Stimulated activated CD4-positive, alpha-beta T cell treated with anti-CD3 and anti-CD28 coated beads, Interleukin-4, amount 100 ng/mL, for 4 hours (primary cell): ENCODE results near the gene KCNN4.

Source experiments
- DNase-seq, 2 experiments: peaks; one replicate each; pipeline ENCODE4 v3.0.0-alpha.2; 2020

KCNN4 gene

DNA sequence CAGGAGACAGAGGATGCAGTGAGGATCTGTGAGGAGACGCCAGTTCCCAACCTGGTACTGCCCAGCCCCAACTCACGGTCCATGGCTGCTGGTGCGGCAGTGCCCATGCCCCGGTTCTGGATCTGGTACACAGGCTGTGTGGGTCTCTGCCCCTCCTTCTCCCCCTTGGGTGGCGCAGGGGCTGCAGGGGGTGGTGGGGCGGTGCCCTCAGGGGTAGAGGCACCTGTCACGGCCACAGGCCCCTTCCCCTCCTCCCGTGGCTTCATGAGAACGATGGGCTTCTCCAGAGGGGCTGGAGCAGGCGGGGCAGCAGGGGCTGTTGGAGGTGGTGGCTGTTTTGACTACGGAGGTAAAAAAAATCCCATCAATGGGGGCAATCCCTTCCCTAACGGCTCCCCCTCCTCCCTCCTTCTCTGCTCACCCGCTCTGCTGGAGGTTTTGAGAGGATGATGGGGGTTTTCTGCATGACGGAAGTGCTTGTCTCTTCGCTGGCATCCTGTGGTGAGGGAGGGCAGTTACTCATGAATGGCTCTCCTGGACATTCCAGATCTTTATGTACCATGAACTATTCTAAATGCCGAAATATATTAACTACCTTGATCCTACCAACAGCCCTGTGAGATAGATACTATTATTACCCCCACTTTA, 33.1 kb downstream of the KCNN4 start:
- DNase-seq: no peak

DNA sequence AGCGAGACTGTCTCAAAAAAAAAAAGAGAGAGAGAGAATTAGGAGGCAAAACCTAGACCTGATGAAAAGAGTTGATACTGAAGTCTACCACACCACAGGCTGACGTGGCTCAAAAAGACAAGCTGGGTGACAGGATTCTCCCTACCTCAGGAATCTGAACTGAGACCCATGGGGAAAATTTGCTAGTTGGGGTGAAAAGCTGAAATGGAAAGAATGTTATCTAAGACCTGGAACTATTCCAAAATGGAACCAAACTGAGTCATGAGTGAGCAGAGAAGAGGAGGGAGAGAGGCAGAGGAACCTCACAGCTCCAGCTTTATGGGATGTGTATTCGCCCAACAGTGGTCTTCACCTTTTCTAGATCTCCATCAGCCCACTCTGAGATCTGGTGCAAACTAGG, 37.7 kb downstream of the KCNN4 start:
- no peak for DNase-seq

DNA sequence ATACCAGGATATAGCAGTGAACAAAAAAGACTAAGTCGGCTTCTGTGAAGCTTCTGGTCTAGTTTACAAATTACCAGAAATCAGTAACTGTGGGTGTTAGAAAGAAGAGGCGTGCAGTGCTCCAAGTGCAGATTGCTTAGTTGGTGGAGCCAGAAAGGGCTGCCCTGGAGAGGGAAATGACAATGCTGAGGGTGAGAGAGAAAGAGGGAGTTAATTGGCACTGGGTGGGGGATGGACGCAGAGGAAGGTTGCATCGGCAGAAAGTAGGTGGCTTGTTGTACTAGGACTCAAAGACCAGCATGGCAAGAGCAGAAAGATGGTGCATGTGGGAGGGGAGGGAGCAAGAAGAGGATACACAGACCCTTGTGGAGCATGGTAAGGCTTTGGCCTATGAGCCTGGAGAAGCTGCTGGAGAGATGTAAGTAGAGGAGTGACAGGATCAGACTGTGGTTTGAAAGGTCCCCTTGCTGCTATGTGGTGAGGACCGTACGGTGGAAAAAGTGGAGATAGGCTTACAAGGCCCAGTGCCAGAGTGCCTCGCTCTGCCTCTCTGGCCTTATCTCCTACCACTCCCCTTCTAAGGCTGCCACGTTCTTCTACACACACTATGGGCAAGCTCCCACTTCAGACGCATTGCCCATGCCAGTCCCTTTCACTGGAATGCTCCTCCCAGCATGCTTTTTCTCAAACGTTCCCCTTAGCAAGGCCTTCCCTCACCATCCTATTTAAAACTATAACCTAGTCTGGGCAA, 39.5 kb downstream of the KCNN4 start:
- no peak for DNase-seq

DNA sequence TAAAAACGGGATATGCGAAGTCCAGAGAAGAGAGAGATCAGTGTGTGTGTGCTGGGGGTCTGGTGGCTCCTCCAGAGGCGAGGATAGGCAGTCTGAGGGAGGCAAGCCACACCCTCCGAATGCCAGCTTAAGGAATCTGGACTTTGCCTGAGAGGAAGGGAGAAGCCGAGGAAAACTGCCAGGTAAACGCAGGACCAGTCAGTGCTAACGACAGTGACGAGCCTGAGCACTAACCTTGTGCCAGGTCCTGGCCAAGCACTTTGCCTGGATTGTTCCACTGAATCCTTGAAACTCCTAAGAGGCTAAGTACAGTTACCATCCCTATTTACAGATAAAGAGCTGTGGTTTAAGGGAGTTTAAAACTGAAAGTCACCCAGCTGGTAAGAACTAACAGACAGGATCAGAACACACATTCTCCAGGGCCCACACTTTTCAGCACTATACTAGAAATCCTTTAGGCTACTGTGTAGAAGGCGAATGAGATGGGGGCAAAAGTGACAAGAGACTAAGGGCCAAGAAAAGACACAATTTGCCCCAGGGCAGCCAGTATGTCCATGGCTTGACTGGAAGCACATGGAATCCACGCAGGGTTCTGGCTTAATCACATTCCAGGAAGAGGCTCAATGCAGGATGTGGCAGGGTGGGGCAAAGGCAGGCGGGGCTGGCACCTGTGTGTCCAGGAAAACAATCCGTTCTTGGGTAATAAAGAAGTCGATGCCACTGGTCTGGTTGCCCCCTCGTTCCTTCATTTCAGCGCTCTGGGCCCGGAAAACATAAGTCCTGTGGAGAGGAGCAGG, 41.1 kb downstream of the KCNN4 start:
- DNase-seq: no peak

DNA sequence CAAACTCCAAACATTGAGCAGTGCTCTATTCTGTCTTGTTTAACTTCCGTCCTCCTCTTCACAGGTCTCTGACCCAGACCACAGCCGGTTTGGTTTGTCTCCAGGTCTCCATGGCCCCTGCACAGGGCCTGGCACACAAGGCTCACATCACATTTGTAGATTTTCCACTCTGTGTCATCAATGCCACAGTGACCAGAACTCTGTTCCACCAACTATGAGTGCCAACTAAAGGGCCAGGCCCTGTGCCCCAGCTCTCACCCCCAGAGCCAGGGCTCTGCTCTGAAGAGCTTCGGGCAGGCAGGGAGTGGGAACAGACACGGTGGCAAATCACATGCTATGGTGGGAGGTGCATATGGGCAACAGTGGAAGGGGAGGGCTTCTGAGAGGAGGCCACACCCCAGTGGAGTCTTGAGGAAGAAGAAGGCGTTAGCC, 42.0 kb downstream of the KCNN4 start:
- no peak for DNase-seq

DNA sequence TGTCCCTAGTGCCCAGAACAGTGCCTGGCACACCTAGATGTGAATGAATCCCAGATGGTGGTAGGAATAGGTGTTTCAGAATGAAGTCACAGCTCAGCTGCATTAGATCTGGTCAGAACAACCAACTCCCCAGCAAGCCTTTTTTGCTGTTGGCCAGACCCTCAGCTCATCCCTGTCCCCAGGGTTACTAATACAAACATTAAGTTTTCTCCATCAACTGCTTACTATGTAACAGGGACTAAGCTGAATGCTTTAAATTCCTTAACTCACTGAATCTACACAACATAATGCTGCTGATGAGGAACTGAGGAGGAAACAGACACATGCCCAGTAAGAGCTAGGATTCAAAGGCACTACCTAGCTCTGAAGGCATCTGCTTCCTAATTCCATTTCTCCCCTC, 44.8 kb downstream of the KCNN4 start:
- DNase-seq: no peak

DNA sequence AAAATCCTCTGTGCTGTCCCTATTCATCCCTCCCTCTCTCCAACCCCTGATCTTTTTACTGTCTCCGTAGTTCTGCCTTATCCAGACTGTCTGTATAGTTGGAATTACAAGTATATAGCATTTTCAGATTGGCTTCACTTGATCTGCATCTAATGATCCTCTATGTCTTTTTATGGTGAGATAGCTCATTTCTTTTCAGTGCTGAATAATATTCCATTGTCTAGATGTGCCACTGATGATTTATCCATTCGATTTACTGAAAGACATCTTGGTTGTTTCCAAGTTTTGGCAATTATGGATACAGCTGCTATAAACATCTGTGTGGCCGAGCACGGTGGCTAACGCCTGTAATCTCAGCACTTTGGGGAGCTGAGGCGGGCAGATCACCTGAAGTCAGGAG, 45.8 kb downstream of the KCNN4 start:
- DNase-seq: no peak

DNA sequence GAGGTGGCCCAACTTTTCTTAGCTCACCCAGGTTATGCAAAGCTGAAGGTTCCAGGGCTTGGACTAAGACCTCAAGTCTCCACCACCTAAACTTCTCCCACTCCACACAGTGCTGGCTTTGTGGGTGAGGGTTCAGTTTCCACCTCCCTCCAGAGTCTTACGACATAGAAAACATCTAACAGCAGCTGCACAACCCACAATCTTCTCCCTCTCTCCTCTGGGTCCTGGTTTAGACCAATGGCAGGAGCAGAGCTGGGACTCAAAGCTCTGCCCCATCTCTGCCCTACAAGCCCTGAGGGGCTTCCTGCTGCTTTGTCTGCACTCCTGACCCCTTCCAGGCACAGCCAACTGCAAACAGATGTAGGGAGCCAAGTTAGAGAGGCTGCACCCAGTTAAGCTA, 48.9 kb downstream of the KCNN4 start:
- no peak for DNase-seq

DNA sequence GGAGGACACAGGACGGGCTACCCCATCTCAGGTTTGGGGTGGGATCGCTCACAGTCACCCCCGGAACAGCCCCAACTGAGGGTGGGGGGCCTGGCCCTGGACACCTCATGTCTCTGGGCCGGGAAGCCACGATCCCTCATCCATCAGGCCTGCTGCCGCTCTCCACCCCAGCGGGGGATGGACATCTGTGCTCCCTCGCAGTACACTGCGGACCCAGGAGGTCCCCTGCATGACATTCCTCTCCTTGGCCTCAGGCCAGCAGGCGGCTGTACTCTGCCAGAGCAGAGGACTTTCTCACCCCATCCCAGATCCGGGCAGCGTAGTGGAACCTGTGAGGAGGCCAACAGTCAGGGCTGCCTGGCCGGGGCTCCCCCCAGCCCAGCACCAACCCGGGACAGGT, 49.4 kb downstream of the KCNN4 start:
- no peak for DNase-seq

DNA sequence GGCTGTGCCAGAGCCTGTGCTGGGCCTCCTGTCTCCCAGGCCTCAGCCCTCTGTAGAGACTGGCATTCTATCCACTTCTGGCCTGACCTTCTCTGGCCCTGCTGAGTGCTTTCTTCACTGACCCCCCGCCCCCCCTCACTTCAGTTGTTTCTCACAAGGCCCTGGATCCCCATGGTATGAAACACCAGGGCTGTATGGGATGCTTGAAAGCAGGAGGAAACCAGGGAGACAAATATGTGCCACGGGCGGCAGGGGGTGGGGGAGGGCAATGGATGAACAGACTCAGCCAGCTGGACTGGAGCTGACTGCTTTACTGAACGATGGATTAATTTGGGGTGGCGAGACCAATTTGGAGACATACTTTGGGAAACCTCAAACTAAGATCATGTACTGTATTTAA, 50.9 kb downstream of the KCNN4 start:
- no peak for DNase-seq

DNA sequence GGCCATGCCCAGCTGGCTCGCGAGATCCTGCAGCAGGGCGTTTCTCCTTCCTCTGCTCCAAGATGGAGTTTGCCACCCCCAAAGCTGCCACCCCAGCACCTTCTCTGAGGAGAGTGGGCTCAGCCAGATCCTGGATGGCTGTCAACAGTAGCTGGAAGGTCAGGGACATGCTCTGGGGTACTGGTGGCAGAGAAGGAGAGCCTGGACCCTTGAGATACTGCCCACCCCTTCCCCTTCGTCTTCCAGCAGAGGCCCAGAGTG, 53.2 kb downstream of the KCNN4 start:
- DNase-seq: no peak

DNA sequence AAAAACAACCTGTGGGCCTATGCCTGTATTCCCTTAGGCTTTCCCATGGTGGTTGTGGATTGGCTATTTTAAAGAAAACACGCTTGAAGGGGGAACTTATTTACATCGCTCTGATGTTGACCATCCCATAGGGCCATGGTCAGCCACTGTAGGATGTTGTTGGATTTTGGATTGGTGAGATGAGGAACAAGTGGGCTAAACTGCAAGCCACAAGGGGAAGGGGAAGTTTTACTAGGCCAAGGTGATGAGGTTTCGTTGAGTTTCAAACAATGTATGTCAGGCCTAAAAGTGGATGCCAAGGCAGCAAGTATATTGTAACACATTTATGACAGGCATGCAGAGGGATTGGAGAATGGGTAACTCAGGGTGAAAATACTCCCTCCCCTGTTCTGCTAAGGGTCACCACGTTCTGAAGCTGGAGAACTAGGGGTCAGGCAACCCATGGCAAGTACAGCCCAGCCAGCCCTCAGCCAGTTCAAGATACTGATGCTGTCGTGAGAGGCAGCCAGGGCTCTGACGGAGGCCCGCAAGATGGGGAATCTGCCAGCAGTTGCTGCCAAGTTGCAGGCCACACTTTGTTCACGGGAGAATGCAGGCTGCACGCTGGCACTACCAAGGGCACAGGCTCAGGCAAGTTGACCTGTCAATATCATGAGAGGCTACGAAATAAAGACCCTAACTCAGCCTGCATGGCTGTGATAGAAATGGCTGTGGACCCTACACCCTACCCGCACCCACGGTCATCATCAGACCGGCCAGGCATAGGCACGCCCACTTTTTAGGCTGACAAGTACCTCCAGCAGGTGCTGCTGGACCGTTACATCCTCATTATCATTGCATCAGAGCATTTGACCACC, 53.8 kb downstream of the KCNN4 start:
- no peak for DNase-seq

DNA sequence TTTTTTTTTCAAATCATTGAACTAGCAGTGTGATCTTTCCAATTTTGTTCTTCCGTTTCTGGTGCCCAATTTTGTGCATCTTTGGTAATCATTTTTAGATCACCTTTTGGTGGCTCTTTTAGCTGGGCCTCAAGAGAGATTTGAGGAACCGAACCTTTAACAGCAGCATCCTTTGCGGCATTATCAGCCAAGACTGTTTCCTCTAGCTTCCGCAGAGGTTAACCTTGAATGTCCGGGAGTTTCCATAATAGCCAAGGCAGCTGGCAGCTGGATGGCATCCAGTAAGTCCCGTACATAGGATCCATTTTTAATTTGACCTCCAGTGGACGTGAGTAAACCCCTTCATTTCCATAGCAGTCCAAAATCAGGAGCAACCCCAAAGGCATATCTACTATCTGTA, 55.3 kb downstream of the KCNN4 start:
- no peak for DNase-seq

DNA sequence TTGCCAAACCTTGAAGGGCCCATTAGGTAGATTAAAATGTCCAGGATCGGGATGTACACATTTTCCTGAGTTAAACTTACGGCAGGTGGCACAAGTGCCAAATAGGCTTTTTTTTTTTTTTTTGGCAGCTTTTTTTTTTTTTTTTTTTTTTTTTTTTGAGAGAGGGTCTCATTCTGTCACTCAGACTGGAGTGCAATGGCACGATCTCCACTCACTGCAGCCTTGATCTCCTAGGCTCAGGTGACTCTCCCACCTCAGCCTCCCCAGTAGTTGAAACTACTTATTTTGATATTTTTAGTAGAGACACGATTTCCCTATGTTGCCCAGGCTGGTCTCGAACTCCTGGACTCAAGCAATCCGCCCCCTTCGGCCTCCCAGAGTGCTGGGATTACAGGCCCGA, 55.9 kb downstream of the KCNN4 start:
- no peak for DNase-seq

DNA sequence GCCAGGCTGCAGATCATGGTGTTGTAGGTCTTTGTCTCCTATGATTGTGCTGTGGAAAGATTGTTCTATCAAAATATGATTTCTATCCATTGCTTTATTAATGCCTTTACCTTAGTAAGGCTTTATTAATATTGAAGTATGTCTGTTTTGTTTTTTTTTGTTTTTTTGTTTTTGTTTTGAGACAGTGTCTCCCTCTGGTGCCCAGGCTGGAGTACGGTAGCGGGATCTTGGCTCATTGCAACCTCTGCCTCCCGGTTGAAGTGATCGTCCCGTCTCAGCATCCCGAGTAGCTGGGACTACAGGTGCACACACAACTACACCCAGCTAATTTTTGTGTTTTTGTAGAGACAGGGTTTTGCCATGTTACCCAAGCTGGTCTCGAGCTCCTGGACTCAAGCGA, 57.2 kb downstream of the KCNN4 start:
- DNase-seq: no peak

DNA sequence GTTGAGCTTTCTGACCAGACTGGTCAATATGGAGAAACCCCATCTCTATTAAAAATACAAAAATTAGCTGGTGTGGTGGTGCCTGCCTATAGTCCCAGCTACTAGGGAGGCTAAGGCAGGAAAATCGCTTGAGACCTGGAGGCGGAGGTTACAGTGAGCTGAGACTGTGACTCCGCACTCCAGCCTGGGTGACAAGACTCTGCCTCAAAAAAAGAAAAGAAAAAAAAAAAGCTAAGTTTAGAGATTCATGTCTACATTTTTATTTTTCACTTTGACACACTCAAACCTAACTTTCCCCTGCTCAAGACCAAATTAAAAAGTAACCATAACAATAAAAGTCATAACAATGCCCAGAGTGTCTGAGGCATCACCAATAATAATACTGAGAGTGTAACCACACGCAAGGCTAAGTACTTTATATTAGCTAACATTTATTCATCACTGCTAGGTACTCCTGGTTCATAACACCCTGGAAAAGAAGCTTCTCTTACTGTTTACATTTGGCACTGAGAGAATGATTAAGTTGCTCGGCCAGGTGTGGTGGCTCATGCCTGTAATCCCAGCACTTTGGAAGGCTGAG, 59.2 kb downstream of the KCNN4 start:
- DNase-seq: no peak

DNA sequence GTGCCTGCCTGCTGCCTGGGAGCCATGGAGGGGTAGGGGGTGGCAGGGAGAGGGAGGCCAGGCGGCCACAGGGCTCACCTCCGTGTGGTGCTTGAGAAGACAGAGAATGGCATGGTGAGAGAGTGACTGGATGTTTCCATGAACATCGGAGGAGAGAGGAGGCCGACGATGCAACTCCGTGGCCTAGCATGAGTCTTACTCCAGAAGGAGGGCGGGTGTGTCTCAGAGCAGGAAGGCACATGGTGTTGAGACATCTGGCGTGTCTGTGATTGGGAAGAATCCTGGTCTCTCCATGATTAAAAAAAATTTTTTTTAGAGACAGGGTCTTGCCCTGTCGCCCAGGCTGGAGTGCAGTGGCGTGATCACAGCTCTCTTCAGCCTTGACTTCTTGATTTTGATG, 59.8 kb downstream of the KCNN4 start:
- no peak for DNase-seq

DNA sequence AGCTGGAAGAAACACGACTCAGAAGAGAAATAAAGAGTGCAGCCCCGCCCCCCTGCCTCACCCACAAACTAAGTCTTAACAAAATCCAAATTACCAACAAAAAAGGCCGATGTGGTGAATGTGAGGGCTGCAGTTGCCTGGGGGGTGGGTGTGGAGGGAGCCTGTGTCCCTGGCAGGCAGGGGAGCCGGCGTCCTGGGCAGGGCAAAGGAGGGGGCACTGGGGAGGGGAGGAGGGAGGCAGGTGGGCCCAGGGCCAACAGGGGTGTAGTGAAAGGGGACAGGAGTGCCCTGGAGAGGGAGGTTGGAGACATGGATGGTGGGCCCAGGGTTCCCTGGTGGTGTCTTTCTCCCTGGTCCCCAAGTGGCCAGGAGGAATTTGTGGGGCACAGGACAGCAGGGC, 60.9 kb downstream of the KCNN4 start:
- DNase-seq: no peak

DNA sequence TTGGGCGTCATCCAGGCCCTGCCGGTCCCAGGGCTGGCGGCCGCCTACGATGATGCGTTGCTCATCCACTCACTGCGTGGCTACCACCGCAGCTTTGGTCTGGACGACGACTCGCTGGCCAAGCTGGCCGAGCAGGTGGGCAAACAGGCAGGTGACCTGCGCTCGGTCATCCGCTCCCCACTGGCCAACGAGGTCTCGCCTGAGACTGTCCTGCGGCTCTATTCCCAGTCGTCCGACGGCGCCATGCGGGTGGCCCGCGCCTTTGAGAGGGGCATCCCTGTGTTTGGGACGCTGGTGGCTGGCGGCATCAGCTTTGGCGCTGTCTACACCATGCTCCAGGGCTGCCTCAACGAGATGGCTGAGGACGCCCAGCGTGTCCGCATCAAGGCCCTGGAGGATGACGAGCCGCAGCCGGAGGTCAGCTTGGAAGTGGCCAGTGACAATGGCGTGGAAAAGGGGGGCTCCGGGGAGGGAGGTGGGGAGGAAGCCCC, 61.4 kb downstream of the KCNN4 start:
- no peak for DNase-seq

DNA sequence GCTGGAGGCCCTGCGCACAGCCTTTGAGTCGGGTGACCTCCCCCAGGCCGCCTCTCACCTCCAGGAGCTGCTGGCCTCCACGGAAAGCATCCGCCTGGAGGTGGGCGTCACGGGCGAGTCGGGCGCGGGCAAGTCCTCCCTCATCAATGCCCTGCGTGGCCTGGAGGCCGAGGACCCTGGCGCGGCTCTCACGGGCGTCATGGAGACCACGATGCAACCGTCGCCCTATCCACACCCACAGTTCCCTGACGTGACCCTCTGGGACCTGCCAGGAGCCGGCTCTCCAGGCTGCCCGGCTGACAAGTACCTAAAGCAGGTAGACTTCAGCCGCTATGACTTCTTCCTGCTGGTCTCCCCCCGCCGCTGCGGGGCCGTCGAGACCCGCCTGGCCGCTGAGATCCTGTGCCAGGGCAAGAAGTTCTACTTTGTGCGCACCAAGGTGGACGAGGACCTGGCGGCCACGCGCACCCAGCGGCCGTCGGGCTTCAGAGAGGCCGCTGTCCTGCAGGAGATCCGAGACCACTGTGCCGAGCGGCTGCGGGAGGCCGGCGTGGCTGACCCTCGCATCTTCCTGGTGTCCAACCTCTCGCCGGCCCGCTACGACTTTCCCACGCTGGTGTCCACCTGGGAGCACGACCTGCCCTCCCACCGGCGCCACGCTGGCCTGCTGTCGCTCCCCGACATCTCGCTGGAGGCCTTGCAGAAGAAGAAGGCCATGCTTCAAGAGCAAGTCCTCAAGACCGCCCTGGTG, 62.0 kb downstream of the KCNN4 start:
- no peak for DNase-seq
